Measurements from ENCODE around the gene LMX1A.

DNA sequence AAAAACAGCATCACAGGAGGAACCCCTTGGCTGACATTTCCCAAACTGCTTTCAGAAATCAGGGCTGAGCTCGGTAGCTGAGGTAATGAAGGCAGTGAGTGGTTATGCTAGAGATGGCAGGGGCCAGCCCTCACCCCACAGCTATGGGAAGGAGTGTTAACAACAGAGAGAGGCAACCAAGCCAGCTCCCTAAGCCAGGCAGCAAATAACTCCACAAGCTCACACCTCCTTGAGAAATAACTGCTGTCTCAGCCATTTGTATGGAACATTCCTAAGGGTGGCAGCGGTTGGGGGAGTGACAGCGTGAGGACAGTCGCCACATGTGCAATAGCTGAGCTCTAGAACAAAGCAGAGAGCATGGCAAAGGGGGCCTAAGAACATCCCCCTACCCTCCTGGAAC is 42.6 kb downstream of the LMX1A start:
- no peak for TF ChIP-seq GATA2 (IDR thresholded peaks at IDR 0.05; ENCODE audit: low read depth, low read length)
- no peak for TF ChIP-seq GATA3 (IDR thresholded peaks at IDR 0.05; ENCODE audit: low read depth, low read length)
